ENCODE data around the gene AGRN. TPM values are rescaled to one million over a fixed set of nuclear protein-coding genes. Genes with fewer than 3 reads are reported as not detected.

AGRN gene
- total RNA-seq, 1 experiment from 2014 or later = 184 TPM

GRCh38 chr1:1080122-1080757 is 60.3 kb downstream of the AGRN start:
- CTCF ChIA-PET = interaction anchor here (0.6 to 1.8 kb wide), 9 partner anchors 11 to 194 kb away, joined by 3 to 14 read pairs (median 3); partner anchors contain the start of gene UBE2J2
- Mint-ChIP-seq H3K27me3 (ENCODE audit: low read depth) (no peaks in the 10 kb centered on the region), H3K4me3 (peak overlapping the region; percentile 52), H3K36me3 (no peaks in the 10 kb centered on the region), H3K4me1 (no peaks in the 10 kb centered on the region), H3K27ac (no peak overlapping the region), H3K9me3 (no peaks in the 10 kb centered on the region)
- ATAC-seq (peak; percentile 82), DNase-seq (ENCODE audit: low spot score) (peak; percentile 76)
- POLR2A ChIA-PET = no interaction called here
- TF ChIP-seq GABPB1 (CRISPR knock-in tag; IDR thresholded peaks at IDR 0.05) (no peak), ZNF317 (CRISPR knock-in tag; IDR thresholded peaks at IDR 0.05; ENCODE audit: borderline replicate concordance, low read depth) (no peak), FOXJ3 (CRISPR knock-in tag; IDR thresholded peaks at IDR 0.05; ENCODE audit: borderline replicate concordance) (no peak), MYBL2 (CRISPR knock-in tag; IDR thresholded peaks at IDR 0.05) (0 out of 2 replicates have a peak, but pooled peaks have one; percentile 7), ERG (CRISPR knock-in tag; IDR thresholded peaks at IDR 0.05) (no peak), PREB (CRISPR knock-in tag; IDR thresholded peaks at IDR 0.05; ENCODE audit: borderline replicate concordance) (no peak), ZNF671 (CRISPR knock-in tag; IDR thresholded peaks at IDR 0.05) (no peak), SMAD4 (CRISPR knock-in tag; IDR thresholded peaks at IDR 0.05) (no peak), TEAD4 (CRISPR knock-in tag; IDR thresholded peaks at IDR 0.05) (no peak), ZBTB43 (CRISPR knock-in tag; IDR thresholded peaks at IDR 0.05) (no peak), ZNF219 (CRISPR knock-in tag; IDR thresholded peaks at IDR 0.05; ENCODE audit: borderline replicate concordance) (no peak), IRF2 (CRISPR knock-in tag; IDR thresholded peaks at IDR 0.05; ENCODE audit: borderline replicate concordance, low read depth) (no peak), HMGA2 (CRISPR knock-in tag; IDR thresholded peaks at IDR 0.05) (no peak), ZNF423 (CRISPR knock-in tag; IDR thresholded peaks at IDR 0.05) (no peak), SMAD3 (CRISPR knock-in tag; IDR thresholded peaks at IDR 0.05; ENCODE audit: borderline replicate concordance) (no peak), NFE2L1 (CRISPR knock-in tag; IDR thresholded peaks at IDR 0.05) (no peak), ZBTB21 (CRISPR knock-in tag; IDR thresholded peaks at IDR 0.05; ENCODE audit: borderline replicate concordance) (no peak), RELA (CRISPR knock-in tag; IDR thresholded peaks at IDR 0.05; ENCODE audit: borderline replicate concordance) (no peak), CREB1 (CRISPR knock-in tag; IDR thresholded peaks at IDR 0.05) (no peak), CDX4 (CRISPR knock-in tag; IDR thresholded peaks at IDR 0.05; ENCODE audit: borderline replicate concordance) (no peak)
- TF ChIP-seq, protein P1, sequence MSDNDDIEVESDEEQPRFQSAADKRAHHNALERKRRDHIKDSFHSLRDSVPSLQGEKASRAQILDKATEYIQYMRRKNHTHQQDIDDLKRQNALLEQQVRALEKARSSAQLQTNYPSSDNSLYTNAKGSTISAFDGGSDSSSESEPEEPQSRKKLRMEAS (CRISPR knock-in tag; IDR thresholded peaks at IDR 0.05) = 0 out of 2 replicates have a peak, but pooled peaks have one; percentile 11
- TF ChIP-seq, protein P2, sequence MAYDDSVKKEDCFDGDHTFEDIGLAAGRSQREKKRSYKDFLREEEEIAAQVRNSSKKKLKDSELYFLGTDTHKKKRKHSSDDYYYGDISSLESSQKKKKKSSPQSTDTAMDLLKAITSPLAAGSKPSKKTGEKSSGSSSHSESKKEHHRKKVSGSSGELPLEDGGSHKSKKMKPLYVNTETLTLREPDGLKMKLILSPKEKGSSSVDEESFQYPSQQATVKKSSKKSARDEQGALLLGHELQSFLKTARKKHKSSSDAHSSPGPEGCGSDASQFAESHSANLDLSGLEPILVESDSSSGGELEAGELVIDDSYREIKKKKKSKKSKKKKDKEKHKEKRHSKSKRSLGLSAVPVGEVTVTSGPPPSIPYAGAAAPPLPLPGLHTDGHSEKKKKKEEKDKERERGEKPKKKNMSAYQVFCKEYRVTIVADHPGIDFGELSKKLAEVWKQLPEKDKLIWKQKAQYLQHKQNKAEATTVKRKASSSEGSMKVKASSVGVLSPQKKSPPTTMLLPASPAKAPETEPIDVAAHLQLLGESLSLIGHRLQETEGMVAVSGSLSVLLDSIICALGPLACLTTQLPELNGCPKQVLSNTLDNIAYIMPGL (CRISPR knock-in tag; IDR thresholded peaks at IDR 0.05) = no peak
- TF ChIP-seq, protein P3, sequence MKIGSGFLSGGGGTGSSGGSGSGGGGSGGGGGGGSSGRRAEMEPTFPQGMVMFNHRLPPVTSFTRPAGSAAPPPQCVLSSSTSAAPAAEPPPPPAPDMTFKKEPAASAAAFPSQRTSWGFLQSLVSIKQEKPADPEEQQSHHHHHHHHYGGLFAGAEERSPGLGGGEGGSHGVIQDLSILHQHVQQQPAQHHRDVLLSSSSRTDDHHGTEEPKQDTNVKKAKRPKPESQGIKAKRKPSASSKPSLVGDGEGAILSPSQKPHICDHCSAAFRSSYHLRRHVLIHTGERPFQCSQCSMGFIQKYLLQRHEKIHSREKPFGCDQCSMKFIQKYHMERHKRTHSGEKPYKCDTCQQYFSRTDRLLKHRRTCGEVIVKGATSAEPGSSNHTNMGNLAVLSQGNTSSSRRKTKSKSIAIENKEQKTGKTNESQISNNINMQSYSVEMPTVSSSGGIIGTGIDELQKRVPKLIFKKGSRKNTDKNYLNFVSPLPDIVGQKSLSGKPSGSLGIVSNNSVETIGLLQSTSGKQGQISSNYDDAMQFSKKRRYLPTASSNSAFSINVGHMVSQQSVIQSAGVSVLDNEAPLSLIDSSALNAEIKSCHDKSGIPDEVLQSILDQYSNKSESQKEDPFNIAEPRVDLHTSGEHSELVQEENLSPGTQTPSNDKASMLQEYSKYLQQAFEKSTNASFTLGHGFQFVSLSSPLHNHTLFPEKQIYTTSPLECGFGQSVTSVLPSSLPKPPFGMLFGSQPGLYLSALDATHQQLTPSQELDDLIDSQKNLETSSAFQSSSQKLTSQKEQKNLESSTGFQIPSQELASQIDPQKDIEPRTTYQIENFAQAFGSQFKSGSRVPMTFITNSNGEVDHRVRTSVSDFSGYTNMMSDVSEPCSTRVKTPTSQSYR (CRISPR knock-in tag; IDR thresholded peaks at IDR 0.05) = no peak
- TF ChIP-seq, protein P4, sequence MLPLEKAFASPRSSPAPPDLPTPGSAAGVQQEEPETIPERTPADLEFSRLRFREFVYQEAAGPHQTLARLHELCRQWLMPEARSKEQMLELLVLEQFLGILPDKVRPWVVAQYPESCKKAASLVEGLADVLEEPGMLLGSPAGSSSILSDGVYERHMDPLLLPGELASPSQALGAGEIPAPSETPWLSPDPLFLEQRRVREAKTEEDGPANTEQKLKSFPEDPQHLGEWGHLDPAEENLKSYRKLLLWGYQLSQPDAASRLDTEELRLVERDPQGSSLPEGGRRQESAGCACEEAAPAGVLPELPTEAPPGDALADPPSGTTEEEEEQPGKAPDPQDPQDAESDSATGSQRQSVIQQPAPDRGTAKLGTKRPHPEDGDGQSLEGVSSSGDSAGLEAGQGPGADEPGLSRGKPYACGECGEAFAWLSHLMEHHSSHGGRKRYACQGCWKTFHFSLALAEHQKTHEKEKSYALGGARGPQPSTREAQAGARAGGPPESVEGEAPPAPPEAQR (CRISPR knock-in tag; IDR thresholded peaks at IDR 0.05) = no peak
- TF ChIP-seq, protein P5, sequence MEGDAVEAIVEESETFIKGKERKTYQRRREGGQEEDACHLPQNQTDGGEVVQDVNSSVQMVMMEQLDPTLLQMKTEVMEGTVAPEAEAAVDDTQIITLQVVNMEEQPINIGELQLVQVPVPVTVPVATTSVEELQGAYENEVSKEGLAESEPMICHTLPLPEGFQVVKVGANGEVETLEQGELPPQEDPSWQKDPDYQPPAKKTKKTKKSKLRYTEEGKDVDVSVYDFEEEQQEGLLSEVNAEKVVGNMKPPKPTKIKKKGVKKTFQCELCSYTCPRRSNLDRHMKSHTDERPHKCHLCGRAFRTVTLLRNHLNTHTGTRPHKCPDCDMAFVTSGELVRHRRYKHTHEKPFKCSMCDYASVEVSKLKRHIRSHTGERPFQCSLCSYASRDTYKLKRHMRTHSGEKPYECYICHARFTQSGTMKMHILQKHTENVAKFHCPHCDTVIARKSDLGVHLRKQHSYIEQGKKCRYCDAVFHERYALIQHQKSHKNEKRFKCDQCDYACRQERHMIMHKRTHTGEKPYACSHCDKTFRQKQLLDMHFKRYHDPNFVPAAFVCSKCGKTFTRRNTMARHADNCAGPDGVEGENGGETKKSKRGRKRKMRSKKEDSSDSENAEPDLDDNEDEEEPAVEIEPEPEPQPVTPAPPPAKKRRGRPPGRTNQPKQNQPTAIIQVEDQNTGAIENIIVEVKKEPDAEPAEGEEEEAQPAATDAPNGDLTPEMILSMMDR (IDR thresholded peaks at IDR 0.05) = no peak

All from WTC11 (cell line).